Stimulated activated memory B cell treated with anti-CD40 and anti-IgM and Interleukin-4, amounts not matched to agents 10 μg/mL and 1 μg/mL and 100 μg/mL, for 72 hours (primary cell): ENCODE data around the gene EDDM13.
"Not testable (repeated sequence)": the region's sequence is repeated elsewhere in the genome, so short reads cannot be mapped to it uniquely, and the experiment has no call there.

Experiments
- ATAC-seq: fragments of 150-1000 bp; cut with Tn5 transposase; 2 replicates; pipeline ENCODE4 v1.10.0; 2021
- H3K27ac Mint-ChIP-seq: one replicate; pipeline ENCODE4 v1.8.0; 2022; ENCODE audit warnings: mild to moderate bottlenecking, mixed read lengths
- H3K27me3 Mint-ChIP-seq: one replicate; pipeline ENCODE4 v1.8.0; 2022; ENCODE audit warnings: mixed read lengths
- H3K36me3 Mint-ChIP-seq: one replicate; pipeline ENCODE4 v1.8.0; 2022; ENCODE audit warnings: mixed read lengths
- H3K4me1 Mint-ChIP-seq: one replicate; pipeline ENCODE4 v1.8.0; 2022; ENCODE audit warnings: mixed read lengths
- H3K4me3 Mint-ChIP-seq: one replicate; pipeline ENCODE4 v1.8.0; 2022; ENCODE audit warnings: mild to moderate bottlenecking, moderate library complexity, mixed read lengths
- H3K9me3 Mint-ChIP-seq: one replicate; pipeline ENCODE4 v1.8.0; 2022; ENCODE audit warnings: mixed read lengths

The EDDM13 gene

DNA sequence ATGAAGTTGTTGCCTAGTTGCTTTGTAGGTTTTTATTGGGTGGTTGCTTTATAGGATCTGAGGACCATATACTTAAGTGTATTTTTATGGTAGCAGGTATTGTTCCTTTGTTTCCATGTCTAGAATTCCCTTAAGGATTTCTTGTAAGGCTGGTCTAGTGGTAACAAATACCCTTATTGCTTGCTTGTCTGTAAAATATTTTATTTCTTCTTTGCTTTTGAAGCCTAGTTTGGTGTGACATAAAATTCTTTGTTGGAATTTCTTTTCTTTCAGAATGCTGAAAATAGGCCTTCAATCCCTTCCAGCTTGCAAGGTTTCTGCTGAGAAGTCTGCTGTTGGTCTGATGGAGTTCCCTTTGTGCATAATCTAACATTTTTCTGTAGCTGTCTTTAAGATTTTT is 60.1 kb downstream of the EDDM13 start:
- H3K4me3 Mint-ChIP-seq, result no peak overlapping the region
- H3K27me3 Mint-ChIP-seq, result no peaks in the 10 kb centered on the region
- ATAC-seq, result no peak
- H3K27ac Mint-ChIP-seq, result no peak overlapping the region
- H3K36me3 Mint-ChIP-seq, result no peaks in the 10 kb centered on the region
- H3K9me3 Mint-ChIP-seq, result peaks cover 5% of the 10 kb centered on the region
- no peaks in the 10 kb centered on the region for H3K4me1 Mint-ChIP-seq

DNA sequence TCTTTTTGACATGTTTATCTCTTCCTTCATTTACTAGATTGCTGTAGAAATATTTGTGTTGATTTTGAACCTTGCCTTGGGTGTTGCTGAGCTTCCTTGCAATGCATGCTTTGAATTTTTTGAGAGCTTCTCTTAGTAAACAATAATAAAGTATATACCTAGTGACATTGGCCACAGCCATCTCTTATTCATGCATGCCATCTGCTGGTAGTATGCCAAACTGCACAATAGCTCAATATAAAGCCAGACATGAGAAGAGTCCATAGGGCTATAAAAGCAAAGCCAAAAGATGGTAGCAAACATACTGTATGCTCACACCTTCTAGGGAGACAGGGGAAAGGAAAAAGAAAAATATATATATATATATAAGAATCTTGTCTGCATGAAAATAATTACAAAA is 61.0 kb downstream of the EDDM13 start:
- Mint-ChIP-seq H3K4me1 (no peaks in the 10 kb centered on the region), H3K27me3 (no peaks in the 10 kb centered on the region), H3K36me3 (no peaks in the 10 kb centered on the region), H3K27ac (no peak overlapping the region), H3K4me3 (no peak overlapping the region), H3K9me3 (peaks cover 5% of the 10 kb centered on the region)
- ATAC-seq, result no peak

DNA sequence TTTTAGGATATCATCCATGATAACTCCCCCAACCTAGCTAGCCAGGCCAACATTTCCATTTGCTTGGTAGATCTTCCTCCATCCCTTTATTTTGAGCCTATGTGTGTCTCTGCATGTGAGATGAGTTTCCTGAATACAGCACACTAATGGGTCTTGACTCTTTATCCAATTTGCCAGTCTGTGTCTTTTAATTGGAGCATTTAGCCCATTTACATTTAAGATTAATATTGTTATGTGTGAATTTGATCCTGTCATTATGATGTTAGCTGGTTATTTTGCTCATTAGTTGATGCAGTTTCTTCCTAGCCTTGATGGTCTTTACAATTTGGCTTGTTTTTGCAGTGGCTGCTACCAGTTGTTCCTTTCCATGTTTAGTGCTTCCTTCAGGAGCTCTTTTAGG is 62.8 kb downstream of the EDDM13 start:
- not testable (repeated sequence) for H3K4me3 Mint-ChIP-seq, H3K27me3 Mint-ChIP-seq, H3K27ac Mint-ChIP-seq, H3K4me1 Mint-ChIP-seq, H3K9me3 Mint-ChIP-seq, H3K36me3 Mint-ChIP-seq, ATAC-seq

DNA sequence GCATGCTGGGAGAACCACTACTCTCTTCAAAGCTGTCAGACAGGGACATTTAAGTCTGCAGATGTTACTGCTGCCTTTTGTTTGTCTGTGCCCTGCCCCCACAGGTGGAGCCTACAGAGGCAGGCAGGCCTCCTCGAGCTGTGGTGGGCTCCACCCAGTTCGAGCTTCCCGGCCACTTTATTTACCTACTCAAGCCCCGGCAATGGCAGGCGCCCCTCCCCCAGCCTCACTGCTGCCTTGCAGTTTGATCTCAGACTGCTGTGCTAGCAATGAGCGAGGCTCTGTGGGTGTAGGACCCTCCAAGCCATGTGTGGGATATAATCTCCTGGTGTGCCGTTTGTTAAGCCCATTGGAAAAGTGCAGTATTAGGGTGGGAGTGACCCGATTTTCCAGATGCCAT is 64.5 kb downstream of the EDDM13 start:
- H3K27ac Mint-ChIP-seq, H3K36me3 Mint-ChIP-seq, ATAC-seq, H3K4me1 Mint-ChIP-seq, H3K4me3 Mint-ChIP-seq: not testable (repeated sequence)
- peaks cover 11% of the 10 kb centered on the region for H3K9me3 Mint-ChIP-seq
- H3K27me3 Mint-ChIP-seq, result peaks cover 12% of the 10 kb centered on the region

DNA sequence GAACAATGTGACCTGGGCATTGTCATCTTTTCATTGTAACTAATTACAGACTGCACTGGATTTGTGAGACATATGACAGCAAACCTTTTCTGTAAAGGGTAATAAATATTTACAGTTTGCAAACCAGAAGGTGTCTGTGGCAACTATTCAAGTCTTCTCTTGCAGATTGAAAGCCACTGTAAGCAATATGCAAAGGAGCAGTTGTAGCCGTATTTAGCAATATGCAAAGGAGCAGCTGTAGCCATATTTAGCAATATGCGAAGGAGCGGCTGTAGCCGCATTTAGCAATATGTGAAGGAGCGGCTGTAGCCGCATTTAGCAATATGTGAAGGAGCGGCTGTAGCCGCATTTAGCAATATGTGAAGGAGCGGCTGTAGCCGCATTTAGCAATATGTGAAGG is 66.5 kb downstream of the EDDM13 start:
- Mint-ChIP-seq H3K9me3 (peaks cover 14% of the 10 kb centered on the region), H3K27me3 (peaks cover 21% of the 10 kb centered on the region), H3K36me3 (peaks cover 18% of the 10 kb centered on the region)
- H3K4me1 Mint-ChIP-seq, ATAC-seq, H3K27ac Mint-ChIP-seq, H3K4me3 Mint-ChIP-seq: not testable (repeated sequence)

DNA sequence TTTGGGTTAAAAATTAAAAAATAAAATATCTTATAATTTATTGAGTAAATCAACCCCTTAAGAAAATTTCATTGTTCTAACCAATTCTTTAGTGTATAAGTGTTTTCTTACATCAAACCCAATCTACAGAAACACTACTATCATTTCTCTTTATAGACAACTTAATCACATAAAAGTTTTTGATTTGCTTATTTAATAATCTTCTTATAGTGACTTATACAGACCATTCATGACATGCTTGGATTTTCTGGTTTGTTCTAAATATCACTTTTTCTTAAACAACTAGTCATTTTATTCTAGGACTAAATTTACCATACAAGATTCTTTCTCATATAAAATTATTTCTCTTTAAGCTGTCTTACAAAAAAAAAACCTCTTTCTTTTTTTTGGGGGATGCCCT is 69.4 kb downstream of the EDDM13 start:
- peaks cover 21% of the 10 kb centered on the region for H3K27me3 Mint-ChIP-seq
- H3K27ac Mint-ChIP-seq, result no peak overlapping the region
- no peak overlapping the region for H3K4me3 Mint-ChIP-seq
- ATAC-seq, result no peak
- peaks cover 14% of the 10 kb centered on the region for H3K9me3 Mint-ChIP-seq
- peaks cover 18% of the 10 kb centered on the region for H3K36me3 Mint-ChIP-seq
- no peaks in the 10 kb centered on the region for H3K4me1 Mint-ChIP-seq

DNA sequence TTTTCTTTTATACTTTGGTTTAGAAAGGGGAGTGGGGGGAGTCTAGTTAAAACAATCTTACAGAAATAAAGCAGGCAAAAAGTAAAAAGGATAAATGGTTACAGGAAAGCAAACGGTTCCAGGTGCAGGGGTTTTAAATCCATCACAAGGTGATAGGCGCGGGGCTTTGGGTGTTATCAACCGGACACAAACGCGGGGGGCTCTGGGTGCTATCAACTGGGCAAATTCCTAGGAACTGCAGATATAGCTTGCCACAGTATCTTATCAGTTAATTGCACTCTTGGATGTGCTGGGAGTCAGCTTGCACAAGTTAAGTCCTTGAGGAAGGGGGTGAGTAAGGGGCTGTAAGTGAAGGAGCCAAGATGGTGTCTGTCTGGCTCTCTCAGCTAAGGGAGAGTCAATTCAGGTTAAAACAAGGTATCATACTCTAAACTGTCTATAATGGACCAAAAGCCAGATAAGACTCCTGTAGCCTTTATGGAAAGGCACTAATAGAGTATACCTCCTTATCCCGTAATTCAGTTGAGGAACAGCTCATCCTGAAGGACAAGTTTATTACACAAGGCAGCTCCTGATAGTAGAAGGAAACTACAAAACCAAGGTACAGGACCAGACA is 74.7 kb downstream of the EDDM13 start:
- no peak overlapping the region for H3K27ac Mint-ChIP-seq
- peaks cover 7% of the 10 kb centered on the region for H3K9me3 Mint-ChIP-seq
- H3K4me1 Mint-ChIP-seq, result no peaks in the 10 kb centered on the region
- ATAC-seq, result no peak
- no peak overlapping the region for H3K4me3 Mint-ChIP-seq
- H3K36me3 Mint-ChIP-seq, result peaks cover 9% of the 10 kb centered on the region
- peaks cover 9% of the 10 kb centered on the region for H3K27me3 Mint-ChIP-seq

DNA sequence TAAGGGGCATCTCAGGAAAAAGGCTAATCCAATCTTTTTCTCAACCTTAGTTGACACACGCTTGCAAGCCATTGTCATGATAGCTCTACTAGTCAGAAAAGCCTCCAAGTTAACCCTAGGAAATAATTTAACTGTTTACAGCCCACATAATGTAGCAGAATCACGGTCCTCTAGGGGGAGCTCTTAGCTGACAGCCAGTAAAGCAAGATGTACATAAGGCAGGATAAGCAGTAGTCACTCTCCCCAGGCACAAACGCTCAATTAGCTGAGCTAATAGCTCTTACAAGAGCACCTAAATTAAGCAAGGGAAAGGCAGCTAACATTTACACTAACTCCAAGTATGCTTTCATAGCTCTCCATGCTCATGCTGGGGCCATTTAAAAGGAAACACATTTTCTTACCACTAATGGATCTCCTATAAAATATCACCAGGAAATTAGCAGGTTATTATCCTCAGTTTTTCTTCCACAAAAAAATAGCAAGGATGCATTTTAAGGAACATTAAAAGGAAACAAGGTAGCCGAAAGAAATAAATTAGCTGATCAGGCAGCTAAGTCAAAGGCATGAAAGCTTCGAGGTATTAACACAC is 75.8 kb downstream of the EDDM13 start:
- Mint-ChIP-seq H3K27ac (no peak overlapping the region), H3K4me3 (no peak overlapping the region), H3K9me3 (no peaks in the 10 kb centered on the region), H3K4me1 (no peaks in the 10 kb centered on the region), H3K27me3 (no peaks in the 10 kb centered on the region), H3K36me3 (no peaks in the 10 kb centered on the region)
- ATAC-seq, result no peak

DNA sequence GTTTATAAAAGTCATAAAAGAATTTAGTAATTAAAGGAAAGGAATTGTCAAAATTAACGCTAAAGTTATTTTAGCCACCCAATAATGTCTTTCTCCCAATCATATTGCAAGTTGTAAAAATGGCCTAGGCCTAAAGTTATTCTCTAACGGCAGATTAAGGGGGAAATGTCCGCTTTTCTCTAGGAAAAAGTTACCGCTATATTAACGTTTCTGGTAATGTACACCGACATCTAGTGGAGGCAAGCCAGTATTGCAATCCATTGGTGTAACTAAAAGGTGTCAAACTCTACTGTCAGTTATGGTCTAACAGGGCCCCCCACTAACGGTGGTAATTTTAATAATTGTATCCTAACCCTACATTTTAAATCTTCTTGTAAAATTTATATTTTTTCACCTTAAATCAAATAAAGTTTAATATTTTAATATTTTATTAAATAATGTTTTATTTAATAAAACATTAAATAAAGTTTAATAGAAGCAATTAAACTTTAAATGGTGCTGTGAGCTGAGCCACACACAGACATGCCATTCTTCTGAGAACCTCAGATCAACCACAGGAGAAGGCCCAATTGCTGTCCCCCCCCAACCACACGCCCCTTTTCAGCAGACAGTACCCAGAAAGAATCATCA is 78.0 kb downstream of the EDDM13 start:
- no peak for ATAC-seq
- no peaks in the 10 kb centered on the region for H3K27me3 Mint-ChIP-seq
- H3K4me3 Mint-ChIP-seq, result no peak overlapping the region
- H3K4me1 Mint-ChIP-seq, result no peaks in the 10 kb centered on the region
- H3K36me3 Mint-ChIP-seq, result no peaks in the 10 kb centered on the region
- no peak overlapping the region for H3K27ac Mint-ChIP-seq
- H3K9me3 Mint-ChIP-seq, result peaks cover 3% of the 10 kb centered on the region

DNA sequence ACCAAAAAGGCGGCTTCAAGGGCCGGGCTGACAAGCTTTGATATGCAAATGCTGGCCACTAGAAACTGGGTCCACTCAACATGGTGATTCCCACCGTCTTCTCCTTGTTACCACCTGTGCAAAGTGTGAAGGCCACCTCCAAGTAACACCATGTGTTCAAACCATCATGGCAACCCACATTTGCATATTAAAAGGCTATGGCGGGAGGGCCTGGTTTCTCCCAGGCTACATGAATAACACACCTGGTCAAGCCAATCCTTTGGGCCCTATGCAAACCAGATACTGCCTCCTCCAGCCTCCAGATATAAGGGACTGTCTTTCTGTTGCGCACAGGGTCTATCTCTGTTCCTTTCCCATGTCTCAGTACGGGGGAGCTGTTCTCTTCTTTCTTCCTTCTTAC is 78.7 kb downstream of the EDDM13 start:
- Mint-ChIP-seq H3K9me3 (peaks cover 3% of the 10 kb centered on the region), H3K4me1 (no peaks in the 10 kb centered on the region), H3K27ac (no peak overlapping the region), H3K36me3 (peaks cover 5% of the 10 kb centered on the region), H3K4me3 (no peak overlapping the region), H3K27me3 (no peaks in the 10 kb centered on the region)
- ATAC-seq, result no peak

DNA sequence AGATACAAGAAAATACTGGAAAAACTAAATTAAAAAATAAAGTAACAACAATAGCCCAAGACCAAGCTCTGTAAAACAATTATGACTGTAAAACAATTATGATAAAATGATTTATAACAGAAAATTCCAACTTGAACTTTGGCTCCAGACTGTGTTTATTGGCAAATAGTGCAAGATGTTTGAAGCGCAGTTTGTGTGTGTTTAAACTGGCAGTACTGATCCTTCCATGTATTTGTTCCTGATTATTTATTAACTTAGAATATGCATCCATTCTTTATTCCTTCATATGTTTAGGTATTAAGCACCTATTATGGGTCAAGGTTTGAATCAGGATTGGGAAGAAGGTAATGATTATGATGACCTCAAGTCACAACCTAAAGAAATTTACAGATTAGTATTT is 83.0 kb downstream of the EDDM13 start:
- no peak overlapping the region for H3K27ac Mint-ChIP-seq

DNA sequence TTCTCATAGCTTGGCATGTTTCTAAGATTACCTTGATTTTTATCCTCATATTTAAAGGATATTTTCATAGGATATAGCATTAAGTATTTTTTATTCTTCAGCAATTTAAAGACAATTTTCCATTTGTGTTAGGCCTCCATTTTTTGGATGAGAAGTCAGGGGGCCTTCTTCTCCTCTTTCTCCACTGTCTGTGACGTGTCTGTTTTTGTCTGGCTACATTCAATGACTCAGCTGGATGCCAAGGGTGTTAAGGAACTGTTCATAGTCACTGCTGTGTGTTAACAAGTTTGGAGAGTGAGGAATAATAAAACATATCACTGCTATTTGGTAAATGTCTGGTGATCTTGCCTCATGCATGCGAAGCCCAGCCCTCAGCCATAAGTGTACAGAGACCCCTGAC is 84.4 kb downstream of the EDDM13 start:
- Mint-ChIP-seq H3K27me3 (no peaks in the 10 kb centered on the region), H3K4me1 (no peaks in the 10 kb centered on the region), H3K27ac (no peak overlapping the region), H3K36me3 (peaks cover 41% of the 10 kb centered on the region), H3K4me3 (no peak overlapping the region), H3K9me3 (peaks cover 27% of the 10 kb centered on the region)
- ATAC-seq, result no peak

More for the DNA sequence above, 83.0 kb downstream of the EDDM13 start:
- Mint-ChIP-seq H3K9me3 (peaks cover 18% of the 10 kb centered on the region), H3K27me3 (no peaks in the 10 kb centered on the region), H3K4me3 (no peak overlapping the region), H3K4me1 (no peaks in the 10 kb centered on the region), H3K36me3 (peaks cover 30% of the 10 kb centered on the region)
- no peak for ATAC-seq
